D721Med (cell line): ENCODE measurements around the gene CCNF.

ENCODE experiments used
- DNase-seq: peaks from one replicate; pipeline ENCODE4 v3.0.0; 2011; ENCODE audit warnings: low spot score; ENCODE audit not compliant: insufficient read length
- FAIRE-seq: peaks from 2 replicates; lab custom pipeline; 2011; peaks lifted over from hg19 to GRCh38; lab: Jason Lieb, UNC
- TF ChIP-seq, protein P1 (sequence below): IDR thresholded peaks from 2 replicates; pipeline ENCODE4 v1.5.1; 2012; ENCODE audit warnings: mild to moderate bottlenecking, control low read depth; ENCODE audit not compliant: insufficient read depth; ENCODE audit errors: missing control alignments

Gene CCNF

GRCh38 chr16:2457946-2458345 lies 28.7 kb downstream of the CCNF start:
- FAIRE-seq (no peak), DNase-seq (no peak)
- TF ChIP-seq, protein P1, sequence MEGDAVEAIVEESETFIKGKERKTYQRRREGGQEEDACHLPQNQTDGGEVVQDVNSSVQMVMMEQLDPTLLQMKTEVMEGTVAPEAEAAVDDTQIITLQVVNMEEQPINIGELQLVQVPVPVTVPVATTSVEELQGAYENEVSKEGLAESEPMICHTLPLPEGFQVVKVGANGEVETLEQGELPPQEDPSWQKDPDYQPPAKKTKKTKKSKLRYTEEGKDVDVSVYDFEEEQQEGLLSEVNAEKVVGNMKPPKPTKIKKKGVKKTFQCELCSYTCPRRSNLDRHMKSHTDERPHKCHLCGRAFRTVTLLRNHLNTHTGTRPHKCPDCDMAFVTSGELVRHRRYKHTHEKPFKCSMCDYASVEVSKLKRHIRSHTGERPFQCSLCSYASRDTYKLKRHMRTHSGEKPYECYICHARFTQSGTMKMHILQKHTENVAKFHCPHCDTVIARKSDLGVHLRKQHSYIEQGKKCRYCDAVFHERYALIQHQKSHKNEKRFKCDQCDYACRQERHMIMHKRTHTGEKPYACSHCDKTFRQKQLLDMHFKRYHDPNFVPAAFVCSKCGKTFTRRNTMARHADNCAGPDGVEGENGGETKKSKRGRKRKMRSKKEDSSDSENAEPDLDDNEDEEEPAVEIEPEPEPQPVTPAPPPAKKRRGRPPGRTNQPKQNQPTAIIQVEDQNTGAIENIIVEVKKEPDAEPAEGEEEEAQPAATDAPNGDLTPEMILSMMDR, result no peak

- TF ChIP-seq, protein P1, result no peak
- FAIRE-seq (no peak), DNase-seq (no peak)
Measured at GRCh38 chr16:2458887-2459646, 29.8 kb downstream of the CCNF start.

DNA sequence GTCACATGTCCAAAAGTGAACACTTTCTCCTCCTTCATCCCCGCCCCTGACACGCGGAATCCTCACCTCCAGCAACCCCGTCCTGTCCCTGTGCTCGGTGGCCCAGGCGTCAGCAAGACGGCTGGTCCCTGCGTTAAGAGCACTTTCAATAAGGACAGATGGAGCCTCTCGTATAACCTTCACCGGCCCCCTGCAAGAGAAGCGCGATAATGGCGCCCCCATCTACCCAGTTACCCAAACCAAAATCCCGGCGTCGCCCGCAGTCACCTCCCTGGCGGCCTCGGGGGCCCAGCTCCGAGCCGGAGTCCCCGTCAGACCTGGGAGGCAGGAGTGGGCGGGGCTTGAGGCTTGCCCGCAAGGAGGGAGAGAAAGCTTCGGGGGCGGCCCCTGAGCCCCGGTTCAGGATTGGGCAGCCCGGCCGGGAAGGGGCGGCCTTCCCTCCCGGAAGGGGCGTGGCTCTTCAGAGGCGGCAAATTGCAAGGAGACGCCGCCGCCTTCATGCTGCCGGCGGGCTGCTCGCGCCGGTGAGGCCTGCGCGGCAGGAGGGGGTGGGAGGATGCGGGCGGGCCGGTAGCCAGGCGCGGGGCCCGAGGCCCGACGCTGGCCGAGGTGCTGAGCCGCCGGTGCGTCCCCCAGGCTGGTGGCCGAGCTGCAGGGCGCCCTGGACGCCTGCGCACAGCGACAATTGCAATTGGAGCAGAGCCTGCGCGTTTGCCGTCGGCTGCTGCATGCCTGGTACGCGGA lies 30.6 kb downstream of the CCNF start, which contains the start of gene TEDC2:
TEDC2 (plus strand) TSS at position 463 of the 744 bp plus-strand sequence; CDS start at position 499, 36 bp downstream.
- peak; percentile 100 for DNase-seq
- TF ChIP-seq, protein P1, result no peak
- FAIRE-seq, result no peak

DNA sequence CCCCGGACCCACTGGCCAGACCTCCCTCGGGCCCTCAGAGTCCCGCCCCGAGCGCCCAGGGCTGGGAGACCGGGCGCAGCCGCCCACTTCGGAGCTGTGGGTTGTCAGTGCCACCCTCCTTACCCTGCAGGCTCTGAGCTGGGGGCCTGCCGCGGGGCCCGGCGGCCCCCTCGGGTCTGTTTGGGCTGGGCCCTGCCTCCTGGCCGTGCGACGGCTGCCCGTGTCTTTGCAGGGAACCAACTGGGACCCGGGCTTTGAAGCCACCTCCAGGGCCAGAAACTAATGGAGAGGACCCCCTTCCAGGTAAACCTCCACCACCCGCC lies 31.1 kb downstream of the CCNF start:
- no peak for FAIRE-seq
- no peak for DNase-seq
- TF ChIP-seq, protein P1, result no peak

GRCh38 chr16:2460916-2461315 lies 31.7 kb downstream of the CCNF start:
- DNase-seq (no peak), FAIRE-seq (no peak)
- TF ChIP-seq, protein P1, result no peak

DNA sequence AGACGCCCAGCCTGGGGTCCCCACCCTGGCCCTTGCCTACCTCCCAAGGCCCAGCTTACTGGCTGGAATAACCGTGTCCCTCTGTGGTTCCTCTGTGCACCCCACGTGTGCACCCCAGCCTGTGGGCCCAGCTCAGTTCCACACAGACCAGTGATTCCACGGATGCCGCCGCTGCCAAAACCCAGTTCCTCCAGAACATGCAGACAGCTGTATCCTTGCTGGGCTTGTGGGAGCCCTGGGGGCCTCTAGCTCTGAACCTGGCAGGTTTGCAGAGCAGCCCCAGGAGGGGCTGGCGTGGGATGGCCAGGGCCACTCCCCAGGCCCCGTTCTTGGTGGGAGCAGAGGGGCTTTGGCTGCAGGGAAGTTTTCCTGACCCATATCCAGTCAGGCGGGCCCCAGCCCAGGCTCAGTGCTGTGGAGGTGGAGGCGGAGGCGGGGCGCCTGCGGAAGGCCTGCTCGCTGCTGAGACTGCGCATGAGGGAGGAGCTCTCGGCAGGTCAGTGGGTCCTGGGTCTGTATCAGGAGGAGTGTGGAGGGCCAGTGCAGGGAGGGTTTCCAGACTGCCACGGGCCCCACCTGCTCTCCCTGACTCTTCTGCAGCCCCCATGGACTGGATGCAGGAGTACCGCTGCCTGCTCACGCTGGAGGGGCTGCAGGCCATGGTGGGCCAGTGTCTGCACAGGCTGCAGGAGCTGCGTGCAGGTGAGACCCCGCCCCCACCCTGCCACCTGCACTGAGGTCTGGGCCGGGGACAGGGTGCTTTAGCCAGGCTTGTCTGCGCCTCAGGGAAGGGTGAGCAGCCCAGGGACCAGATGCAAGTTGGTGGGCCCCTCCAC lies 33.0 kb downstream of the CCNF start:
- TF ChIP-seq, protein P1, result no peak
- no peak for DNase-seq
- no peak for FAIRE-seq
